HepG2 (cell line): Measurements from ENCODE around the gene CDH13. TPM values are rescaled to one million over a fixed set of nuclear protein-coding genes. Genes with fewer than 3 reads are reported as not detected.

Experiments
- ATAC-seq: fragments of 200-7000 bp; cut with Tn5 transposase; 3 replicates; pipeline ENCODE4 v1.9.1; 2020; ENCODE audit warnings: mild to moderate bottlenecking, moderate library complexity
- BruUV-seq: library from RNA; stranded (reverse); fragments of 400-500 nt; replicated peaks from 2 replicates; lab custom pipeline; 2021; lab: Mats Ljungman, UMichigan
- CTCF ChIA-PET: fragments of 300-600 bp; formaldehyde crosslinking; extraction: SDS; loops from one replicate; lab custom pipeline; 2021; ENCODE audit warnings: low total read pairs, inconsistent platforms, low intra/inter-chr PET ratio; lab: Yijun Ruan, JAX
- POLR2A ChIA-PET: fragments of 350-600 bp; sonication (Branson Sonifier 250); formaldehyde crosslinking; loops from one replicate; lab custom pipeline; 2020; ENCODE audit warnings: antibody characterized with exemption, inconsistent platforms; lab: Yijun Ruan, JAX
- DNase-seq: peaks from one replicate; pipeline ENCODE4 v3.0.0-alpha.2; 2015; ENCODE audit warnings: low spot score
- FAIRE-seq: peaks from 3 replicates; lab custom pipeline; 2011; peaks lifted over from hg19 to GRCh38; lab: Jason Lieb, UNC
- H2AFZ ChIP-seq: one replicate; pipeline ENCODE4 v1.6.1; 2011; ENCODE audit warnings: low read length, inconsistent platforms
- H3K27ac ChIP-seq: fragments of 300-600 bp; 3 replicates; pipeline ENCODE4 v1.8.0; 2011; ENCODE audit warnings: mixed run types, mild to moderate bottlenecking, mixed read lengths, low read length, inconsistent platforms; ENCODE audit not compliant: insufficient read depth; ENCODE audit errors: extremely low read length
- H3K27me3 ChIP-seq, 2 experiments: fragments of 200-600 bp in 1 of 2; 2 replicates in 1 of 2; 3 replicates in 1 of 2; pipeline versions ENCODE4 v1.6.0 to v1.8.0; 2011; ENCODE audit warnings: low read length in 2 of 2, mild to moderate bottlenecking in 2 of 2, moderate library complexity in 2 of 2, inconsistent platforms in 1 of 2; ENCODE audit not compliant: insufficient read depth in 2 of 2, control insufficient read depth in 1 of 2
- H3K36me3 ChIP-seq, 2 experiments: fragments of 200-600 bp in 1 of 2; replicated peaks in 1 of 2; 2 replicates in 1 of 2; 3 replicates in 1 of 2; pipeline versions ENCODE4 v1.5.1 to v1.8.0; 2011; ENCODE audit warnings: low read length in 2 of 2, inconsistent platforms in 1 of 2; ENCODE audit not compliant: insufficient read depth in 2 of 2, control insufficient read depth in 1 of 2
- H3K4me1 ChIP-seq: 2 replicates; pipeline ENCODE4 v1.5.1; 2012; ENCODE audit warnings: low read length, inconsistent platforms; ENCODE audit not compliant: insufficient read depth
- H3K4me2 ChIP-seq: 2 replicates; pipeline ENCODE4 v1.6.0; 2011; ENCODE audit warnings: low read depth, low read length, inconsistent platforms
- H3K4me3 ChIP-seq, 3 experiments: fragments of 200-600 bp in 1 of 3; sonication (generic), shearing (Covaris generic) in 1 of 3; replicated peaks in 1 of 3; 2 replicates each; pipeline ENCODE4 v1.5.1; 2011 to 2016; ENCODE audit warnings: low read length in 3 of 3, inconsistent platforms in 2 of 3, low read depth in 2 of 3, mild to moderate bottlenecking in 2 of 3, control low read depth in 1 of 3, mixed read lengths in 1 of 3; ENCODE audit not compliant: insufficient read depth in 1 of 3
- H3K79me2 ChIP-seq: one replicate; pipeline ENCODE4 v1.6.1; 2011; ENCODE audit warnings: low read length, inconsistent platforms; ENCODE audit not compliant: insufficient read depth
- H3K9ac ChIP-seq: 2 replicates; pipeline ENCODE4 v1.6.0; 2011; ENCODE audit warnings: mild to moderate bottlenecking, low read depth, low read length, inconsistent platforms; ENCODE audit not compliant: insufficient read depth
- H3K9me3 ChIP-seq: 2 replicates; pipeline ENCODE4 v1.5.1; 2012; ENCODE audit warnings: mild to moderate bottlenecking, low read length
- H4K20me1 ChIP-seq: 2 replicates; pipeline ENCODE4 v1.6.0; 2011; ENCODE audit warnings: inconsistent platforms, mild to moderate bottlenecking, low read length, moderate library complexity; ENCODE audit not compliant: insufficient read depth
- BRD4 ChIP-seq: sonication (generic); formaldehyde crosslinking; IDR thresholded peaks from 2 replicates; pipeline ENCODE4 v1.4.0; 2020; ENCODE audit warnings: missing genetic modification reagents
- CBX5 ChIP-seq: sonication (generic); formaldehyde crosslinking; IDR thresholded peaks from 2 replicates; pipeline ENCODE4 v1.4.0; 2020; ENCODE audit warnings: missing genetic modification reagents, borderline replicate concordance
- CENPBD1 ChIP-seq: sonication (generic); formaldehyde crosslinking; IDR thresholded peaks from 2 replicates; pipeline ENCODE4 v1.8.0; 2022; ENCODE audit warnings: missing genetic modification reagents, low read depth, mild to moderate bottlenecking, borderline replicate concordance
- CHD2 ChIP-seq: IDR thresholded peaks from 2 replicates; pipeline ENCODE4 v1.6.1; 2011; ENCODE audit warnings: low read depth, low read length, improper control_type of control experiment
- FIP1L1 ChIP-seq: fragments of 200-400 bp; formaldehyde crosslinking; IDR thresholded peaks from 2 replicates; pipeline ENCODE4 v1.6.1; 2018; ENCODE audit warnings: low read depth, mild to moderate bottlenecking, low read length, moderate library complexity, borderline replicate concordance; ENCODE audit not compliant: insufficient read depth
- MED1 ChIP-seq: sonication (generic); formaldehyde crosslinking; IDR thresholded peaks from 2 replicates; pipeline ENCODE4 v1.4.0; 2020; ENCODE audit warnings: missing genetic modification reagents
- MTF2 ChIP-seq: sonication (generic); formaldehyde crosslinking; IDR thresholded peaks from 2 replicates; pipeline ENCODE4 v1.5.0; 2020; ENCODE audit warnings: missing genetic modification reagents, borderline replicate concordance
- SALL2 ChIP-seq: sonication (generic); formaldehyde crosslinking; IDR thresholded peaks from 2 replicates; pipeline ENCODE4 v1.8.1; 2023; ENCODE audit warnings: mild to moderate bottlenecking, missing genetic modification reagents, inconsistent platforms
- TBP ChIP-seq: sonication (generic); formaldehyde crosslinking; IDR thresholded peaks from 2 replicates; pipeline ENCODE4 v1.5.0; 2020; ENCODE audit warnings: missing genetic modification reagents
- TSC22D2 ChIP-seq: sonication (generic); formaldehyde crosslinking; IDR thresholded peaks from 2 replicates; pipeline ENCODE4 v1.5.1; 2020; ENCODE audit warnings: missing genetic modification reagents, mild to moderate bottlenecking, borderline replicate concordance
- U2AF1 ChIP-seq: fragments of 200-400 bp; formaldehyde crosslinking; optimal IDR thresholded peaks from 2 replicates; pipeline ENCODE3; 2017; ENCODE audit warnings: mild to moderate bottlenecking, low read depth, low read length
- ZBTB43 ChIP-seq: sonication (generic); formaldehyde crosslinking; conservative IDR thresholded peaks from 2 replicates; pipeline ENCODE4 v1.4.0; 2020; ENCODE audit warnings: missing genetic modification reagents
- ZFAT ChIP-seq: sonication (generic); formaldehyde crosslinking; conservative IDR thresholded peaks from 2 replicates; pipeline ENCODE4 v1.8.1; 2023; ENCODE audit warnings: missing genetic modification reagents, inconsistent platforms
- ZKSCAN1 ChIP-seq: fragments of 150-350 bp; IDR thresholded peaks from 2 replicates; pipeline ENCODE4 v1.6.1; 2014; ENCODE audit warnings: low read length
- ZNF557 ChIP-seq: sonication (generic); formaldehyde crosslinking; IDR thresholded peaks from 2 replicates; pipeline ENCODE4 v1.4.0; 2020; ENCODE audit warnings: missing genetic modification reagents
- WGBS: methylation state at CpG from one replicate; pipeline ENCODE4 v1.1.6; 2017; ENCODE audit warnings: low lambda C conversion rate; 5-methylcytosine and 5-hydroxymethylcytosine counted together
- in situ Hi-C: cut with HindIII; loops from 2 replicates; pipeline ENCODE4 v1.10.0; 2017; ENCODE audit warnings: low pct_unique_long_range_greater_than_20kb; ENCODE audit not compliant: extremely low pct_ligation_motif_present
- intact Hi-C: fragments of 100-400 bp; cut with micrococcal nuclease; formaldehyde crosslinking; loops from one replicate; pipeline ENCODE4 v1.10.0; 2022; ENCODE audit not compliant: unreplicated experiment
- polyA plus RNA-seq, 8 experiments: library from polyadenylated mRNA; depleted of rRNA in 3 of 8; stranded (reverse) in 7 of 8; unstranded in 1 of 8; fragments of >200 nt; fragmentation: Illumina TruSeq in 4 of 8; extraction: Trizol in 4 of 8; gene quantifications; 2 replicates each; pipeline versions ENCODE4 v1.2.1 to v1.2.3, GENCODE V29; 2011 to 2016; ENCODE audit warnings: low read depth in 4 of 8, missing spikeins in 1 of 8, mixed read lengths in 1 of 8; ENCODE audit not compliant: insufficient read depth in 1 of 8
- total RNA-seq, 5 experiments: library from RNA; depleted of rRNA; stranded (reverse); fragments of >200 nt; fragmentation: Illumina TruSeq; extraction: Trizol; gene quantifications; 2 replicates each; pipeline ENCODE4 v1.2.3, GENCODE V29; 2016; ENCODE audit warnings: low read depth in 1 of 5

Gene CDH13
- total and polyA plus RNA-seq, 2 of the 13 experiments (the other 11 are each of a cell fraction or from before 2014, with no cell fraction given) = not detected

- in situ Hi-C loops = loop anchor here (5.0 kb wide), 1 partner anchor 321 kb away; no protein-coding TSS in a partner anchor
- no peaks in the 10 kb centered on the region for H3K36me3 ChIP-seq
- ATAC-seq = no peak
These were observed 43.8 kb upstream of the CDH13 start for GRCh38 chr16:82582975-82583374.

More at GRCh38 chr16:82582975-82583374, 43.8 kb upstream of the CDH13 start:
- ChIA-PET CTCF (no interaction called here), POLR2A (no interaction called here)
- H3K4me1 ChIP-seq = no peaks in the 10 kb centered on the region
- H3K27ac ChIP-seq = no peak overlapping the region
- peaks cover 0 to under 1% of the 10 kb centered on the region in 2 experiments; a peak in 1 of 5 replicates for H3K27me3 ChIP-seq
- TF ChIP-seq CBX5 (no peak), U2AF1 (no peak), MED1 (no peak), ZNF557 (CRISPR knock-in tag) (no peak), BRD4 (CRISPR knock-in tag) (no peak), TSC22D2 (no peak), ZFAT (CRISPR knock-in tag) (no peak), CHD2 (no peak), TBP (CRISPR knock-in tag) (no peak), SALL2 (CRISPR knock-in tag) (no peak), CENPBD1 (CRISPR knock-in tag) (no peak), ZBTB43 (CRISPR knock-in tag) (no peak), FIP1L1 (no peak), ZKSCAN1 (no peak), MTF2 (CRISPR knock-in tag) (no peak)
- no peak overlapping the region for H3K9ac ChIP-seq
- no TSS peak for BruUV-seq
- no peak overlapping the region for H3K4me3 ChIP-seq
- no peaks in the 10 kb centered on the region for H3K9me3 ChIP-seq
- H2AFZ ChIP-seq = no peak overlapping the region
- 31% methylated on average over 6 of the region's 6 CpGs for WGBS
- FAIRE-seq (no peak), DNase-seq (no peak)
- H4K20me1 ChIP-seq = no peaks in the 10 kb centered on the region
- intact Hi-C loops = loop anchor here (10.0 kb wide), 1 partner anchor 128 kb away; no protein-coding TSS in a partner anchor
- H3K79me2 ChIP-seq = no peaks in the 10 kb centered on the region
- no peak overlapping the region for H3K4me2 ChIP-seq
